GM12875 (cell line): ENCODE data around the gene THAP11.

Experiments
- H3K4me3 ChIP-seq: one replicate; pipeline ENCODE4 v1.5.1; 2011; ENCODE audit warnings: low read depth, low read length, control low read depth
- CTCF ChIP-seq: IDR thresholded peaks from 2 replicates; pipeline ENCODE4 v1.5.1; 2011; ENCODE audit warnings: low read depth, mild to moderate bottlenecking, control low read depth, inconsistent platforms, low read length, moderate library complexity, borderline replicate concordance; ENCODE audit not compliant: insufficient read depth

The THAP11 gene

DNA sequence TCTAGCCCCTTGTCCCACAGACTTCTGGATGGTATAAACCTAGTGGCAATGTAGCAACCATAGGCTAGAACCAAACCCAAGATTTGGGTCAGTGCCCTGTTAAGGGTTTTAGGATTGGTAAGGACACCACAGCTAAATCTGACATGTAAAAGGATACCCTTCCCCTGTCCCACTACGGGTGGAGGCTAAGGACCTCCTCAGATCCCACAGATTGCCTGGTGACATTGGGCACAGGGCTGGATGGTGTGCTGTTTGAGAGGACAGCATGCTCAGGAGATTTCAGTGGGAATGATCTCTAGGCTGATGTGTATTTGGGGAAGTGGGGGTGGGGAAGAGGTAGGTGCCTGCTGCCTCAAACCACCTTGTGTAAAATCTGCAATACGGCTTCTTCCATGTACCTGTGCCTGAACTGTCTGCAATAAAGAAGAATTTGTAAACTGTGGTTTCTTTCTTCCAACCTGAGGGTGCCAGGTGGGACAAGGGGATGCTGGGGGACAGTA, 30.1 kb downstream of the THAP11 start:
- H3K4me3 ChIP-seq: no peak overlapping the region
- no peak for TF ChIP-seq CTCF

DNA sequence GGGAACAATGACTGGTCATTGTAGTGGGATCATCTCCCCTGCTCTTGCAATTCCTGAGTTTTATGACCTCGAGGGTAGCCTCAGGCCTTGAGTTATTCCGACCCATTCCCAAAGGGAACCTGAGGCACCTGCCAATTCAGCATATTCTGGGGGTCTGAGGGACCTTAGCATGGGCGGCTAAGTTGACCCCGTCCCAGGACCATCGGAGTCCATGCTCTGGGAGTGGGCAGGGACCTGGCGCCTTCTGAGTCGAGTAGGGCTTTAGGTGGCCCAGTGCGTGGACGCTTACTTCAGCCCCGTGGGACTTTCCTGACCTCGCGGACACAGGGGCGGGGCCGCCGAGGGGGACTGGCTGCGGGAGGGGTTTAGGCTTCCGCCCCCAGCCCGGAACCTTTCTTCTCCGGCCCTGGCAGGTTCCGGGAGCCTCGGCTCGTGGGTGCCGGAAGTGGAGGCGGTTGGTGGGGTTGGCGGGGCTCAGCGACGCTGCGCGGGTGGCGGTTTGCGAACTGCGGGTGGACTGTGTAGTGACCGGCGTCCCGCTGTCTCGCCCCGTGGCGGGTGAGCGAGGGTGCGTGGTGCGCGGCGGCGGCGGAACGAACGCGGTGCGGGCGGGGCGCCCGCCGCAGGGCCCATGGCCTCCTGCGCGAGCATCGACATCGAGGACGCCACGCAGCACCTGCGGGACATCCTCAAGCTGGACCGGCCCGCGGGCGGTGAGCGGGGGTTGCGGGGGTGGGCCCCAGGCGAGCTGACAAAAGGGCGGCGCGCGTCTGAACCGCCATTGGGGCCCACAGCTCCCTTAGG, 30.7 kb downstream of the THAP11 start, which contains the start of gene EDC4:
EDC4 (plus strand) TSS at position 422 of the 804 bp plus-strand sequence; CDS start at position 632, 210 bp downstream.
- no peak for TF ChIP-seq CTCF
- peak within 1 kb of the TSS; percentile 87 for H3K4me3 ChIP-seq

DNA sequence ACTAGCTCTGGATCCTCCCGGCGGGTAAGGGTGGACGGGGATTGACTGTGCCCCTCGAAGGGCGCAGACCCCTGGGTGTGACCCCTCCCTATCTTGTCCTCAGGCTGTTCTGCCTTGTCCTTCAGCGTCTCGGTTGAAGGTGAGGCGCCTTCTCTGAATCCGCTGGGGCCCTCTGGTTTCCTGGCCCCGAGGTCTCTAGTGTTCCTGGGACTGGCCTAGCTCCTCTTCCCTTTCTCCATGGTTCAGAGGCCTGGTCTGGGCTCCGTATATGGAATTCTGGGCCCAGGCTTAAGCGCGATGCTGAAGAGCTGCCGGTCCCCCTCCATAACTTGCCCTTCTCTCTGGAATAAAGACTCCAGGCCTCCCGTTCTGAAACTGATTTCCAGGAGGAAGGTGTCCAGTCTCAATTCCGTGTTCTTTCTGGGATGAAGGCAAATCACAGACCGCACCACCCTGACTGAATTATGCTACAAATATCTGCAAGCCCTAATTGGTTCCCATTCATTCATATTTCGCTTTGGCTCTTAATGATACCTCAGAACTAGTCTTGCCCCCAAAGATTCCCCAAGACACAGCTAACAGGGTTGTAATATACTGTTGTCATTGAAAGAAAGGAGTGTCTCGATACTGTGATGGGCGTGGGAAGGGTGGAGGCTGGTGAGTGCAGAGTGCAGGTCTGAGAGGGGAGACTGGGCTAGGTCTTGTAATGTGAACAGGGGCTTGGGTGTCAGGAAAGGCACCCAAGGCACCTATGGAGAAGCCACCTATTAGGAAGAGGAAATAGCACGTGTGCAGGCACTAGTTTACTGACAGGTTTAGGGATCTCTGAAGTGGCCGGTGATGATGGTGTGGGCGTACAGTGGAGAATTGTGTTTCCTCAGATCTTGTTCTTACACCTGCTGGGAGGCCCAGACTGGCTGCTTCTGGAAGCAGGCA, 31.6 kb downstream of the THAP11 start:
- no peak for TF ChIP-seq CTCF

GRCh38 chr16:67874372-67874771, 32.3 kb downstream of the THAP11 start:
- no peak for TF ChIP-seq CTCF
- peak overlapping the region; percentile 87 for H3K4me3 ChIP-seq

More for the DNA sequence above, 31.6 kb downstream of the THAP11 start:
- H3K4me3 ChIP-seq: peak overlapping the region; percentile 87

- no peak for TF ChIP-seq CTCF
- H3K4me3 ChIP-seq: no peak overlapping the region
Observed at GRCh38 chr16:67877064-67877463, 34.9 kb downstream of the THAP11 start.

- H3K4me3 ChIP-seq: no peak overlapping the region
- no peak for TF ChIP-seq CTCF
Observed at GRCh38 chr16:67878232-67878631, 36.1 kb downstream of the THAP11 start.
